Measurements from ENCODE around the gene AMBP.

AMBP gene

GRCh38 chr9:114055894-114056293 is 22.2 kb downstream of the AMBP start:
- Histone ChIP-seq H4K91ac (ENCODE audit: low read depth, low read length, poor library complexity) (no peak overlapping the region), H3K4me3 (ENCODE audit: low read length in 2 of 2) (no peak overlapping the region), H3K4me2 (ENCODE audit: insufficient read depth, low read length, poor library complexity, severe bottlenecking) (no peak overlapping the region), H2AFZ (ENCODE audit: low read length) (no peak overlapping the region), H3K23ac (ENCODE audit: low read depth, low read length, poor library complexity) (no peak overlapping the region), H2BK15ac (ENCODE audit: low read length) (no peak overlapping the region), H2AK5ac (ENCODE audit: low read depth, low read length) (no peak overlapping the region), H3K18ac (ENCODE audit: low read length) (no peak overlapping the region), H3K9ac (ENCODE audit: low read depth, low read length, poor library complexity) (no peak overlapping the region), H2BK12ac (ENCODE audit: low read length) (no peak overlapping the region), H3K27me3 (ENCODE audit: control insufficient read depth in 3 of 3, insufficient read depth in 3 of 3, low read depth in 1 of 3, low read length in 3 of 3) (no peaks in the 10 kb centered on the region), H3K9me3 (replicated peaks in 1 of 2; ENCODE audit: control insufficient read depth in 2 of 2, insufficient read depth in 1 of 2, low read depth in 1 of 2, low read length in 2 of 2) (peaks cover 0 to 2% of the 10 kb centered on the region in 2 donors), H3K27ac (replicated peaks; ENCODE audit: low read length) (no peak overlapping the region), H3K4ac (ENCODE audit: low read length) (no peak overlapping the region), H3K4me1 (ENCODE audit: control insufficient read depth in 2 of 2, insufficient read depth in 1 of 2, low read depth in 1 of 2, low read length in 2 of 2) (peaks cover 0 to 2% of the 10 kb centered on the region in 2 donors), H2BK120ac (ENCODE audit: low read depth, low read length) (no peak overlapping the region), H2BK5ac (ENCODE audit: low read length) (no peak overlapping the region), H3K36me3 (replicated peaks in 1 of 2; ENCODE audit: control insufficient read depth in 2 of 2, insufficient read depth in 2 of 2, low read length in 2 of 2) (peaks cover 20 to 43% of the 10 kb centered on the region in 2 donors), H4K8ac (ENCODE audit: low read depth, low read length) (no peak overlapping the region), H3K14ac (ENCODE audit: low read length) (no peak overlapping the region), H3K79me1 (ENCODE audit: low read depth, low read length) (no peaks in the 10 kb centered on the region)
- no peak for DNase-seq (ENCODE audit: low spot score)
- WGBS, 2 donors (ENCODE audit: extremely low coverage in 2 of 2, insufficient read length in 2 of 2, insufficient replicate concordance in 1 of 2), result no CpG with 5 or more reads among the region's 7 CpGs

GRCh38 chr9:114055061-114055460 is 23.0 kb downstream of the AMBP start:
- Histone ChIP-seq H3K4me1 (ENCODE audit: control insufficient read depth in 2 of 2, insufficient read depth in 1 of 2, low read depth in 1 of 2, low read length in 2 of 2) (peaks cover 0 to 2% of the 10 kb centered on the region in 2 donors), H3K4me2 (ENCODE audit: insufficient read depth, low read length, poor library complexity, severe bottlenecking) (no peak overlapping the region), H3K27ac (replicated peaks; ENCODE audit: low read length) (no peak overlapping the region), H2BK120ac (ENCODE audit: low read depth, low read length) (no peak overlapping the region), H2BK15ac (ENCODE audit: low read length) (no peak overlapping the region), H3K79me1 (ENCODE audit: low read depth, low read length) (peaks cover 2% of the 10 kb centered on the region), H3K9ac (ENCODE audit: low read depth, low read length, poor library complexity) (no peak overlapping the region), H2AFZ (ENCODE audit: low read length) (no peak overlapping the region), H3K9me3 (replicated peaks in 1 of 2; ENCODE audit: control insufficient read depth in 2 of 2, insufficient read depth in 1 of 2, low read depth in 1 of 2, low read length in 2 of 2) (peaks cover 0 to 2% of the 10 kb centered on the region in 2 donors), H3K18ac (ENCODE audit: low read length) (no peak overlapping the region), H2BK5ac (ENCODE audit: low read length) (no peak overlapping the region), H3K23ac (ENCODE audit: low read depth, low read length, poor library complexity) (no peak overlapping the region), H3K14ac (ENCODE audit: low read length) (no peak overlapping the region), H4K8ac (ENCODE audit: low read depth, low read length) (no peak overlapping the region), H3K4me3 (ENCODE audit: low read length in 2 of 2) (no peak overlapping the region), H2AK5ac (ENCODE audit: low read depth, low read length) (no peak overlapping the region), H4K91ac (ENCODE audit: low read depth, low read length, poor library complexity) (no peak overlapping the region), H2BK12ac (ENCODE audit: low read length) (no peak overlapping the region), H3K27me3 (ENCODE audit: control insufficient read depth in 3 of 3, insufficient read depth in 3 of 3, low read depth in 1 of 3, low read length in 3 of 3) (no peaks in the 10 kb centered on the region), H3K4ac (ENCODE audit: low read length) (no peak overlapping the region), H3K36me3 (replicated peaks in 1 of 2; ENCODE audit: control insufficient read depth in 2 of 2, insufficient read depth in 2 of 2, low read length in 2 of 2) (peaks cover 26 to 51% of the 10 kb centered on the region in 2 donors)
- no peak for DNase-seq (ENCODE audit: low spot score)
- WGBS, 2 donors (ENCODE audit: extremely low coverage in 2 of 2, insufficient read length in 2 of 2, insufficient replicate concordance in 1 of 2), result no CpG with 5 or more reads among the region's 18 CpGs

- Histone ChIP-seq H3K9ac (ENCODE audit: low read depth, low read length, poor library complexity) (no peak overlapping the region), H4K8ac (ENCODE audit: low read depth, low read length) (no peak overlapping the region), H2BK15ac (ENCODE audit: low read length) (no peak overlapping the region), H2AK5ac (ENCODE audit: low read depth, low read length) (no peak overlapping the region), H3K14ac (ENCODE audit: low read length) (no peak overlapping the region), H3K4ac (ENCODE audit: low read length) (no peak overlapping the region), H3K36me3 (replicated peaks in 1 of 2; ENCODE audit: control insufficient read depth in 2 of 2, insufficient read depth in 2 of 2, low read length in 2 of 2) (peaks cover 32 to 59% of the 10 kb centered on the region in 2 donors), H3K18ac (ENCODE audit: low read length) (no peak overlapping the region), H3K4me1 (ENCODE audit: control insufficient read depth in 2 of 2, insufficient read depth in 1 of 2, low read depth in 1 of 2, low read length in 2 of 2) (no peaks in the 10 kb centered on the region), H3K79me1 (ENCODE audit: low read depth, low read length) (peaks cover 4% of the 10 kb centered on the region), H2AFZ (ENCODE audit: low read length) (no peak overlapping the region), H4K91ac (ENCODE audit: low read depth, low read length, poor library complexity) (no peak overlapping the region), H3K4me2 (ENCODE audit: insufficient read depth, low read length, poor library complexity, severe bottlenecking) (no peak overlapping the region), H3K27me3 (ENCODE audit: control insufficient read depth in 3 of 3, insufficient read depth in 3 of 3, low read depth in 1 of 3, low read length in 3 of 3) (no peaks in the 10 kb centered on the region), H3K4me3 (ENCODE audit: low read length in 2 of 2) (no peak overlapping the region), H3K27ac (replicated peaks; ENCODE audit: low read length) (no peak overlapping the region), H3K9me3 (replicated peaks in 1 of 2; ENCODE audit: control insufficient read depth in 2 of 2, insufficient read depth in 1 of 2, low read depth in 1 of 2, low read length in 2 of 2) (peaks cover 0 to 2% of the 10 kb centered on the region in 2 donors), H2BK120ac (ENCODE audit: low read depth, low read length) (no peak overlapping the region), H3K23ac (ENCODE audit: low read depth, low read length, poor library complexity) (no peak overlapping the region), H2BK5ac (ENCODE audit: low read length) (no peak overlapping the region), H2BK12ac (ENCODE audit: low read length) (no peak overlapping the region)
- DNase-seq (ENCODE audit: low spot score), result no peak
- no CpG with 5 or more reads among the region's 10 CpGs for WGBS, 2 donors (ENCODE audit: extremely low coverage in 2 of 2, insufficient read length in 2 of 2, insufficient replicate concordance in 1 of 2)
These were observed 23.9 kb downstream of the AMBP start for GRCh38 chr9:114054191-114054690.

- H3K4me1 ChIP-seq (ENCODE audit: control insufficient read depth in 2 of 2, insufficient read depth in 1 of 2, low read depth in 1 of 2, low read length in 2 of 2), result no peaks in the 10 kb centered on the region
- peaks cover 40 to 68% of the 10 kb centered on the region in 2 donors for H3K36me3 ChIP-seq (replicated peaks in 1 of 2; ENCODE audit: control insufficient read depth in 2 of 2, insufficient read depth in 2 of 2, low read length in 2 of 2)
- no peak overlapping the region for H2BK15ac ChIP-seq (ENCODE audit: low read length)
- H2BK12ac ChIP-seq (ENCODE audit: low read length), result no peak overlapping the region
- H2AK5ac ChIP-seq (ENCODE audit: low read depth, low read length), result no peak overlapping the region
- no peak overlapping the region for H3K27ac ChIP-seq (replicated peaks; ENCODE audit: low read length)
- no peak overlapping the region for H3K4me3 ChIP-seq (ENCODE audit: low read length in 2 of 2)
- no CpG with 5 or more reads among the region's 8 CpGs for WGBS, 2 donors (ENCODE audit: extremely low coverage in 2 of 2, insufficient read length in 2 of 2, insufficient replicate concordance in 1 of 2)
- no peak overlapping the region for H3K9ac ChIP-seq (ENCODE audit: low read depth, low read length, poor library complexity)
- no peak for DNase-seq (ENCODE audit: low spot score)
- H4K8ac ChIP-seq (ENCODE audit: low read depth, low read length), result no peak overlapping the region
- no peak overlapping the region for H3K4me2 ChIP-seq (ENCODE audit: insufficient read depth, low read length, poor library complexity, severe bottlenecking)
- H3K14ac ChIP-seq (ENCODE audit: low read length), result no peak overlapping the region
- no peak overlapping the region for H3K4ac ChIP-seq (ENCODE audit: low read length)
- H3K79me1 ChIP-seq (ENCODE audit: low read depth, low read length), result peaks cover 4% of the 10 kb centered on the region
- H3K9me3 ChIP-seq (replicated peaks in 1 of 2; ENCODE audit: control insufficient read depth in 2 of 2, insufficient read depth in 1 of 2, low read depth in 1 of 2, low read length in 2 of 2), result peaks cover 0 to 2% of the 10 kb centered on the region in 2 donors
- H3K18ac ChIP-seq (ENCODE audit: low read length), result no peak overlapping the region
- H3K27me3 ChIP-seq (ENCODE audit: control insufficient read depth in 3 of 3, insufficient read depth in 3 of 3, low read depth in 1 of 3, low read length in 3 of 3), result no peaks in the 10 kb centered on the region
- H4K91ac ChIP-seq (ENCODE audit: low read depth, low read length, poor library complexity), result no peak overlapping the region
- no peak overlapping the region for H2AFZ ChIP-seq (ENCODE audit: low read length)
- H2BK120ac ChIP-seq (ENCODE audit: low read depth, low read length), result no peak overlapping the region
- no peak overlapping the region for H3K23ac ChIP-seq (ENCODE audit: low read depth, low read length, poor library complexity)
- no peak overlapping the region for H2BK5ac ChIP-seq (ENCODE audit: low read length)
These were observed 24.7 kb downstream of the AMBP start for GRCh38 chr9:114053246-114054005.
